HG03457 (cell line): ENCODE measurements around the gene DPYD.

Experiments used
- ATAC-seq: cut with Tn5 transposase; IDR thresholded peaks from one replicate; pipeline ENCODE4 v1.9.1; 2021; ENCODE audit warnings: moderate number of reproducible peaks; ENCODE audit not compliant: unreplicated experiment

Gene DPYD

GRCh38 chr1:97844552-97845089, 76.2 kb downstream of the DPYD start:
- no peak for ATAC-seq

GRCh38 chr1:97841338-97841737, 79.5 kb downstream of the DPYD start:
- ATAC-seq = no peak

- ATAC-seq = no peak
Measured at GRCh38 chr1:97837161-97837560, 83.7 kb downstream of the DPYD start.

- no peak for ATAC-seq
Measured at GRCh38 chr1:97834899-97835298, 85.9 kb downstream of the DPYD start.

GRCh38 chr1:97833881-97834280, 87.0 kb downstream of the DPYD start:
- no peak for ATAC-seq

GRCh38 chr1:97832481-97832880, 88.4 kb downstream of the DPYD start:
- no peak for ATAC-seq

GRCh38 chr1:97827887-97828286, 92.9 kb downstream of the DPYD start:
- no peak for ATAC-seq

DNA sequence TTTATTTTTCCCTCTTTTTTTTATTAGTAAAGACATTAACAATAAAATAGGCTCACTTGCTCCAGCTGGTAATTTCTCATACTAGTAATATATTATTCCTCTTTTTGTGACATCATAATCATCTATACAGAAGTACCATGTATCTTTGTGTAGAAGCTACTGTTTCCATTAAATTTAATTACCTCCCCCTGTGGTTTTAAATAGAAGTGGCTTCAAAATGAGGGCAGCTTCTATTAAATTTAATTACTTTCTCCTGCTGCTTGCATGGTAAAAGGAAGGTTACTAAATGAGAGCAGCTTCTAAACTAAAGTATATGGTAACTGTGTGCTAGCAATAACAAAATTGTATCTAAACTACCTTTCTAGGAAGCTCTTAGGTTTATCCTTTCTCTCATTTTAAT, 94.0 kb downstream of the DPYD start:
- ATAC-seq = no peak

DNA sequence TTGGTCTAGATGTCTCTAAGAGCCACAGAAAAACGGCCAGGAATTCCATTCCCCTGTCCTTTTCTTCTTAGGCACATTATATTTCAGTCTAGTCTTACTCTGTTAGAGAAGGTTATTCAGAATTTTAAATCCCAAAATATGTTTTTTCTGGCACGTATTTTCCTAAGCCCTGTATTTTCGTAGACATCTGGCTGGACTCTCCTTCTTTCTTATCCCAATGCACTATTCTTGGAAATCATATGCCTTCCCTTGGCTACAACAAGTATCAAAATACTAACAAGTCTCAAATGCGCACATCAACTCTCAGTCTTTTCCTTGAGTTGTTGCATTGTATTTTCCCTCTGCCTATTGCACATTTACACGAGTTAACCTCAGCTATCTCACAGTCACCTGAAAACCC, 96.2 kb downstream of the DPYD start:
- no peak for ATAC-seq

DNA sequence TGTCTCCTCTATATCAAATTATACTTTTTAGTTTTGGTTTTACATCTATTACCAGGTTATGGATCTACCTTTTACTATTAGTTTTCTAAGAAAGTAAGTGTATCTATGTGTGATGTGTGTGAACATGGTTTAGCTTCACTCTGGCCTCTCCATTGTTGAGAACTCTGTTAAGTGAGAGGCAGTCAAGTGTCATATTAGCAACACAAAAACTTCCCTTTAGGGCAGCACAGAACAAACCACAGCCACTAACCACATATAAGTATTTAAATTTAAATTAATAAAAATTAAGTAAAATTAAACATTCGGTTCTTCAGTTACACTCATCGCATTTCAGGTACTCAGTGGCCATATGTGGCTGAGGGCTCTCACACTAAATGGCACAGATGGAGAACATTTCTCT, 96.6 kb downstream of the DPYD start:
- ATAC-seq = no peak

- no peak for ATAC-seq
Measured at GRCh38 chr1:97820470-97821188, 100.2 kb downstream of the DPYD start.

DNA sequence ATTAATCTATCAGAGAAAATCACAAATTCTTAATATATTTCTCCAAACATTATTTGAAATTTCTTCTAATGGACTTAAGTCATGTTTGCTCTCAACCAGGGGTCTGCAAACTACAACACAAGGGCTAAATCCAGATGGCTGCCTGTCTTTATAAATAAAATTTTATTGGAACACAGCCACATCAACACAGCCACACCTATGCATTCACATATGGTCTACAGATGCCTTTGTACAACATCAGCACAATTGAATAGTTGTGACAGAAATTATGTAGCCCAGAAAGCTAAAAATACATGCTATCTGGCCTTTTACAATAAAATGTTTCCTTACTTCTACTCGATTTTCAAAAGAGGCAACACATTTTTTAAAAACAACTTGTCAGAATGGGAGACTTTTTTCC, 103.9 kb downstream of the DPYD start:
- ATAC-seq = no peak

- no peak for ATAC-seq
Measured at GRCh38 chr1:97814804-97815203, 106.0 kb downstream of the DPYD start.

DNA sequence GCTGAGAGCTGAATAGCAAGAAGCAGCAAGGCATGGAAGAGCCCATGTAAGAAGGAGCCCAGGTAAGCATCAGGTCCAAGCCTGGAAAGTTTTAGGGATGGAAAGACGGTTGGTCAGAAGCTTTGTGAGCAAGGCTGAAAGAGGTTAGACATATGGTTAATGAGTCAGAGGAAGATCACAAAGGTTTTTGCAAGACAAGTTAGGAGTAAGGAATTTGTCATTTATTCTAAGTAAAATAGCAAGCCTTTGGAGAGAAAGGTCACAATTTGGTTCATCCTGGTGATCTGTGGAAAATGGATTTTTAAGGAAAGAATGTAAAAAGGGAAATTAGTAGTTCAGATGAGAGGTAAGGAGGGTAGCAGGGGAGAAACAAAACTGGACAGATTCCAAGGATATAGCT, 106.7 kb downstream of the DPYD start:
- ATAC-seq = no peak

DNA sequence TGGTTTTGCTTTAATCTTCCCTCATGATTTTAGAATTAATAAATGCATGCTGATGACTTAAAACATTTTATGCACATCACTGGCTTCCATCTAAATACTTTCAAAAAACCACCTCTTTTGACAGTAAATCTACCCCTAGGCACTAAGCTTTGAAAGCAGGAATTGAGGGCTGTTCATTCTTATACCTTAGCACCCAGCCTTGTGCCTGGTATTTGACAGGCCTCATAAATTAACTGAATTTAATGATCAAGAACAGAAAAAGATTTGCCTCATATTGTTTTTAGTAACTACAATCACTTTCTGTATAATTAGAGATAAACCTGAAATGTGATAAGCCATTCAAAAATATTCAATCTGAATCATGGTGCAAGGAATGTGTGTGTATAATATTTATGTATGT, 108.8 kb downstream of the DPYD start:
- ATAC-seq = no peak

DNA sequence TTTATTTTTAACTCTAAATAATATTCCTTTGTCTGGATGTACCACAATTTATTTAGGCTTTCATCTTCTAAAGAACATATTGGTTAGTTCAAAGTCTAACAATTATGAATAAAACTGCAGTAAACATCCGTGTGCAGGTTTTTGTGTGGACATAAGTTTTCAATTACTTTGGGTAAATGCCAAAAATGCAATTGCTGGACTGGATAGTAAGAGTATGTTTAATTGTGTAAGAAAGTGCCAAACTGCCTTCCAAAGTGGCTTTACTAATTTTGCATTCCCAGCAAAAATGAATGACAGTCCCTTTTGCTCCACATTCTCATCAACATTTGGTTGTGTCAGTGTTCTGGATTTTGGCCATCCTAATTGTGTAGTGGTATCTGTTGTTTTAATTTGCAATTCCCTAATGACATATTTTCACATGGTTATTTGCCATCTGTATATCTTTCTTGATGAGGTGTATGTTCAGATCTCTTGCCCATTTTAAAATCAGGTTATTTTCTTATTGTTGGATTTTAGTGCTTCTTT, 113.8 kb downstream of the DPYD start:
- no peak for ATAC-seq

- ATAC-seq = no peak
Measured at GRCh38 chr1:97806326-97806725, 114.5 kb downstream of the DPYD start.

DNA sequence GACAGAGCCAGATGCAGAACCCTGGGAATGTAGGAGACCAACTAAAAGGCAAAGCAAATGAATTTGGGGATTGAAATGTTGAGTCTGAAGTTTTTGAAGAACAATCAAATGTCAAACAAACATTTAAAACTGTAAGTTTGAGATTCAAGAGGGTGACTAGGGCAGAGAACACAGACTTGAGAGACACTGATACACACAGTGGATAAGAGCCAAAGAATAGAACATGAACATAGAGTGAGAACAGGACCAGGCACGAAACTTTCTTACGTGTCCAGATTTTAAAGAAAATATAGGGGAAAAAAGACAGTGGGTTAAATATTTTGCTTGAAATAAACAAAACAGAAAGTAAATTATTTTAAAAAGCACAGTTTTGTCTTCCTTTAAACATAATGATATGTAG, 115.7 kb downstream of the DPYD start:
- ATAC-seq = no peak

DNA sequence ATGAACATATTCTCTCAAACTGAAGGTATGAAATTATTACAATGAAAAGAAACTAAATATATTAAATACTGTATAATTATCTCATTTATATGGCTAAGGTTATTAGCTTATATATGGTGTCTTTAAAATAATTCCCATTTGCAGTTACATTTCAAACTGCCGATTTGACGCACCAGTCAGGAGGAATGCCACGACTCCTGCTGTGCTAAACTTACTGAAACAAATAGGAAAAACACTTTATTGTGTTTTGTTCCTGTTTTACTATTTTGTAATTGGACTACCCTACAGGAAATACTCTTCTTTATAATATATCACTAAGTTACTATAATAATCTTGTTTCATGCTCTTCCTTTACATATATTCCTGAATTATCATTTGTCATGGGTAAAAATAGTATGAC, 117.8 kb downstream of the DPYD start:
- ATAC-seq = no peak

- no peak for ATAC-seq
Measured at GRCh38 chr1:97802011-97802410, 118.8 kb downstream of the DPYD start.

DNA sequence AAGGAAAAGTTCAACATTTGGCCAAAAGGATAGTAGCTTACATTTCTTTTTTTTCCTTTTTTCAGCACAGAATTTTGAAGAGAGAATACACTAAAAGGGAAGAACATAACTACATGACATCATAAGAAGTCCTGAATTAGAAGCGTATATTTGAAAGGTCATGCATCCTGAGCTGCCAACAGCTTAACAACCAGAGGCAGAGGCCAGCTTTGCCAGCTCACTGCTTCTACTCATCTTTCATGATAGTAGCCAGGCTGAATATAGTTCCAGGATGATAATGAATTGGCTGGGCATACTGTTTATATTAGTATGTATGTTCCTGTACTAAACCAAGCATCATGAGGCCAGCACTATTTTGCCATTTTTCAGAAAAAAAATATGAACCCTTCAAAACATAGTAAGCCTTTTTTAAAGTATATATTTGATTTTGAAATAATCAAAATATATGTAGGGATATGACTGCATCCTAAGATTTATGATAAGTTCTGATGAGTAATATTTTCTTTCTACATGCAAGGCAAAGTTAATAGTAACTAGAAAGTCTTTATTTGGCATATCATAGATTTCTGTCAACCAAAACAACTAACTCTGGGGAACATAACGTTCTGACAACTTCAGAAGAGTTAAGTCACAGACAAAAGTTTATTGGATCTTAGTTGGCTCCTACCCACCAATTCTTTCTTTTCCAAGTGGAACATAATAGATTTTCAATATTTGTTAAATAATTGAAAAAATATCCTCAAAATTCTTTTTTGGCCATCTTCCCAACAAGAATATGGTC, 123.2 kb downstream of the DPYD start:
- no peak for ATAC-seq

- no peak for ATAC-seq
Measured at GRCh38 chr1:97796711-97797110, 124.1 kb downstream of the DPYD start.
